Lower lobe of right lung (tissue), 2 donors: ENCODE results near the gene APBB1. TPM values are rescaled to one million over a fixed set of nuclear protein-coding genes. Genes with fewer than 3 reads are reported as not detected.
A peak's percentile ranks its signal among the peaks of the same experiment; 100 is the strongest.

Experiments used
- ATAC-seq, 2 donors: fragments of 200-7000 bp; cut with Tn5 transposase; one replicate each; pipeline ENCODE4 v1.9.1; 2020 to 2022; ENCODE audit warnings: mild to moderate bottlenecking in 2 of 2, moderate library complexity in 2 of 2
- DNase-seq: peaks from one replicate; pipeline ENCODE4 v3.0.0-alpha.2; 2020
- H3K27ac ChIP-seq: fragments of 200-600 bp; one replicate; pipeline ENCODE4 v1.8.0; 2022
- H3K27me3 ChIP-seq: fragments of 200-600 bp; one replicate; pipeline ENCODE4 v1.8.0; 2022; ENCODE audit warnings: low read depth
- H3K36me3 ChIP-seq: fragments of 200-600 bp; one replicate; pipeline ENCODE4 v1.8.0; 2022; ENCODE audit warnings: mild to moderate bottlenecking
- H3K4me1 ChIP-seq: fragments of 200-600 bp; one replicate; pipeline ENCODE4 v1.8.0; 2022
- H3K4me3 ChIP-seq: fragments of 200-600 bp; one replicate; pipeline ENCODE4 v1.8.0; 2022; ENCODE audit warnings: mild to moderate bottlenecking
- H3K9me3 ChIP-seq: fragments of 200-600 bp; one replicate; pipeline ENCODE4 v1.8.0; 2022
- CTCF ChIP-seq: fragments of 200-600 bp; IDR thresholded peaks from one replicate; pipeline ENCODE4 v1.8.0; 2022; ENCODE audit warnings: antibody characterized with exemption, mild to moderate bottlenecking
- intact Hi-C: fragments of 100-400 bp; cut with DNase I; formaldehyde crosslinking; loops from one replicate; pipeline ENCODE4 v1.11.0; 2022
- total RNA-seq: library from RNA; stranded (reverse); fragmentation: NEBNext Ultra II Directional; extraction: Animal tissue kit (Norgen Biotek cat#: 25700); gene quantifications from one replicate; pipeline ENCODE4 v1.2.1, GENCODE V29; 2021
- donor health status: DM: no; HTN: yes; CAD: no; lungs with severe emphysema.

Gene APBB1
- total RNA-seq, 1 donor from 2014 or later, result 37.2 TPM

GRCh38 chr11:6417907-6418556, 862 bp downstream of the APBB1 start:
- intact Hi-C loops, result no loop called here
- ATAC-seq, result peak in 1 of 2 donors; percentile 71
- Histone ChIP-seq H3K4me1 (peaks cover 35% of the 10 kb centered on the region), H3K36me3 (no peaks in the 10 kb centered on the region), H3K4me3 (peak overlapping the region; percentile 75), H3K27ac (peak overlapping the region; percentile 92), H3K27me3 (peaks cover 4% of the 10 kb centered on the region), H3K9me3 (no peaks in the 10 kb centered on the region)
- no peak for TF ChIP-seq CTCF
- DNase-seq, result no peak

- Histone ChIP-seq H3K36me3 (peaks cover 5% of the 10 kb centered on the region), H3K9me3 (no peaks in the 10 kb centered on the region), H3K4me1 (peaks cover 35% of the 10 kb centered on the region), H3K4me3 (no peak overlapping the region), H3K27me3 (peaks cover 4% of the 10 kb centered on the region), H3K27ac (no peak overlapping the region)
- TF ChIP-seq CTCF, result no peak
- ATAC-seq (no peak), DNase-seq (no peak)
- intact Hi-C loops, result no loop called here
Measured at GRCh38 chr11:6415797-6416196, 3.1 kb downstream of the APBB1 start.

- no peaks in the 10 kb centered on the region for H3K27me3 ChIP-seq
- no peak overlapping the region for H3K4me3 ChIP-seq
- H3K36me3 ChIP-seq, result peaks cover 14% of the 10 kb centered on the region
- H3K9me3 ChIP-seq, result no peaks in the 10 kb centered on the region
- no peak for TF ChIP-seq CTCF
- peaks cover 33% of the 10 kb centered on the region for H3K4me1 ChIP-seq
- no peak for DNase-seq
- H3K27ac ChIP-seq, result no peak overlapping the region
- ATAC-seq, result no peak
- intact Hi-C loops, result no loop called here
Measured at GRCh38 chr11:6414874-6415328, 4.0 kb downstream of the APBB1 start.

GRCh38 chr11:6413791-6414201, 5.1 kb downstream of the APBB1 start:
- intact Hi-C loops, result no loop called here
- ATAC-seq, result no peak
- H3K27ac ChIP-seq, result no peak overlapping the region

GRCh38 chr11:6411594-6412031, 7.3 kb downstream of the APBB1 start:
- intact Hi-C loops, result no loop called here
- H3K9me3 ChIP-seq, result no peaks in the 10 kb centered on the region
- no peak for DNase-seq
- no peak for ATAC-seq
- H3K27me3 ChIP-seq, result no peaks in the 10 kb centered on the region
- H3K36me3 ChIP-seq, result peaks cover 30% of the 10 kb centered on the region
- no peak overlapping the region for H3K27ac ChIP-seq
- no peak for TF ChIP-seq CTCF
- peaks cover 18% of the 10 kb centered on the region for H3K4me1 ChIP-seq
- no peak overlapping the region for H3K4me3 ChIP-seq

More at GRCh38 chr11:6413791-6414201, 5.1 kb downstream of the APBB1 start:
- no peak overlapping the region for H3K4me3 ChIP-seq
- no peaks in the 10 kb centered on the region for H3K27me3 ChIP-seq
- TF ChIP-seq CTCF, result no peak
- peaks cover 25% of the 10 kb centered on the region for H3K36me3 ChIP-seq
- H3K4me1 ChIP-seq, result peaks cover 28% of the 10 kb centered on the region
- H3K9me3 ChIP-seq, result no peaks in the 10 kb centered on the region
- no peak for DNase-seq
